WTC11 (cell line): ENCODE measurements around the gene ABHD4. TPM values are rescaled to one million over a fixed set of nuclear protein-coding genes. Genes with fewer than 3 reads are reported as not detected.
"Not testable (repeated sequence)": the region's sequence is repeated elsewhere in the genome, so short reads cannot be mapped to it uniquely, and the experiment has no call there.

Experiments used
- ATAC-seq: fragments of 200-7000 bp; cut with Tn5 transposase; 2 replicates; pipeline ENCODE4 v1.10.0; 2021; ENCODE audit warnings: mild to moderate bottlenecking, moderate library complexity
- CTCF ChIA-PET: fragments of 300-600 bp; sonication (Branson Sonifier 250); formaldehyde crosslinking; loops from one replicate; lab custom pipeline; 2021; ENCODE audit warnings: antibody characterized with exemption; lab: Charles Lee
- POLR2A ChIA-PET: fragments of 350-600 bp; sonication (Branson Sonifier 250); formaldehyde crosslinking; loops from one replicate; lab custom pipeline; 2021; ENCODE audit warnings: antibody characterized with exemption; lab: Charles Lee
- DNase-seq: peaks from one replicate; pipeline ENCODE4 v3.0.0; 2021; ENCODE audit warnings: low spot score
- H3K27ac Mint-ChIP-seq: 2 replicates; pipeline ENCODE4 v1.8.0; 2021; ENCODE audit warnings: mixed read lengths
- H3K27me3 Mint-ChIP-seq: 2 replicates; pipeline ENCODE4 v1.8.0; 2021; ENCODE audit warnings: low read depth, mild to moderate bottlenecking, moderate library complexity, mixed read lengths
- H3K36me3 Mint-ChIP-seq: 2 replicates; pipeline ENCODE4 v1.8.0; 2021; ENCODE audit warnings: mixed read lengths
- H3K4me1 Mint-ChIP-seq: 2 replicates; pipeline ENCODE4 v1.8.0; 2022; ENCODE audit warnings: mixed read lengths
- H3K4me3 Mint-ChIP-seq: 2 replicates; pipeline ENCODE4 v1.8.0; 2021; ENCODE audit warnings: mild to moderate bottlenecking, moderate library complexity, mixed read lengths
- H3K9me3 Mint-ChIP-seq: 2 replicates; pipeline ENCODE4 v1.8.0; 2021; ENCODE audit warnings: mixed read lengths
- AFF4 ChIP-seq: sonication (generic); formaldehyde crosslinking; IDR thresholded peaks from 2 replicates; pipeline ENCODE4 v1.8.1; 2023; ENCODE audit warnings: mild to moderate bottlenecking, missing genetic modification reagents, borderline replicate concordance
- CREB1 ChIP-seq: sonication (generic); formaldehyde crosslinking; IDR thresholded peaks from 2 replicates; pipeline ENCODE4 v1.8.0; 2023; ENCODE audit warnings: mild to moderate bottlenecking, missing genetic modification reagents
- ESRRA ChIP-seq: sonication (generic); formaldehyde crosslinking; IDR thresholded peaks from 2 replicates; pipeline ENCODE4 v1.8.1; 2022; ENCODE audit warnings: mild to moderate bottlenecking, missing genetic modification reagents, borderline replicate concordance
- FOXP1 ChIP-seq: sonication (generic); formaldehyde crosslinking; IDR thresholded peaks from 2 replicates; pipeline ENCODE4 v1.8.0; 2022; ENCODE audit warnings: missing genetic modification reagents, mild to moderate bottlenecking, moderate library complexity, borderline replicate concordance
- IRF1 ChIP-seq: sonication (generic); formaldehyde crosslinking; IDR thresholded peaks from 2 replicates; pipeline ENCODE4 v1.8.0; 2023; ENCODE audit warnings: missing genetic modification reagents
- NFATC4 ChIP-seq: fragments of 250-450 bp; sonication (Bioruptor Pico); IDR thresholded peaks from 2 replicates; pipeline ENCODE4 v1.9.0; 2021; ENCODE audit warnings: mild to moderate bottlenecking
- PREB ChIP-seq: sonication (generic); formaldehyde crosslinking; IDR thresholded peaks from 2 replicates; pipeline ENCODE4 v1.8.1; 2022; ENCODE audit warnings: mild to moderate bottlenecking, missing genetic modification reagents, moderate library complexity, borderline replicate concordance
- SMAD4 ChIP-seq: sonication (generic); formaldehyde crosslinking; IDR thresholded peaks from 2 replicates; pipeline ENCODE4 v1.8.0; 2022; ENCODE audit warnings: mild to moderate bottlenecking, missing genetic modification reagents
- SP1 ChIP-seq: sonication (generic); formaldehyde crosslinking; conservative IDR thresholded peaks from 2 replicates; pipeline ENCODE4 v1.8.1; 2022; ENCODE audit warnings: missing genetic modification reagents
- TCF7 ChIP-seq: sonication (generic); formaldehyde crosslinking; IDR thresholded peaks from 2 replicates; pipeline ENCODE4 v1.8.0; 2022; ENCODE audit warnings: mild to moderate bottlenecking, low read depth, missing genetic modification reagents, moderate library complexity
- USF1 ChIP-seq: sonication (generic); formaldehyde crosslinking; IDR thresholded peaks from 2 replicates; pipeline ENCODE4 v1.8.0; 2022; ENCODE audit warnings: mild to moderate bottlenecking, missing genetic modification reagents
- ZBTB21 ChIP-seq: sonication (generic); formaldehyde crosslinking; IDR thresholded peaks from 2 replicates; pipeline ENCODE4 v1.8.1; 2023; ENCODE audit warnings: mild to moderate bottlenecking, missing genetic modification reagents, borderline replicate concordance
- ZMAT4 ChIP-seq: fragments of 250-450 bp; sonication (Bioruptor Pico); IDR thresholded peaks from 2 replicates; pipeline ENCODE4 v1.9.0; 2021; ENCODE audit warnings: mild to moderate bottlenecking
- ZNF138 ChIP-seq: sonication (generic); formaldehyde crosslinking; conservative IDR thresholded peaks from 2 replicates; pipeline ENCODE4 v1.8.1; 2022; ENCODE audit warnings: mild to moderate bottlenecking, moderate library complexity, missing genetic modification reagents
- ZNF281 ChIP-seq: sonication (generic); formaldehyde crosslinking; IDR thresholded peaks from 2 replicates; pipeline ENCODE4 v1.8.0; 2023; ENCODE audit warnings: mild to moderate bottlenecking, missing genetic modification reagents
- ZNF317 ChIP-seq: sonication (generic); formaldehyde crosslinking; IDR thresholded peaks from 2 replicates; pipeline ENCODE4 v1.8.1; 2023; ENCODE audit warnings: low read depth, mild to moderate bottlenecking, moderate library complexity, missing genetic modification reagents, borderline replicate concordance
- ZNF396 ChIP-seq: fragments of 250-450 bp; sonication (Bioruptor Pico); IDR thresholded peaks from 2 replicates; pipeline ENCODE4 v1.8.0; 2021; ENCODE audit warnings: mild to moderate bottlenecking, moderate library complexity, borderline replicate concordance
- ZNF416 ChIP-seq: fragments of 250-450 bp; sonication (Bioruptor Pico); IDR thresholded peaks from 2 replicates; pipeline ENCODE4 v1.9.0; 2021; ENCODE audit warnings: mild to moderate bottlenecking, inconsistent platforms
- total RNA-seq: library from RNA; stranded (reverse); gene quantifications from 3 replicates; pipeline ENCODE4 v1.2.3, GENCODE V29; 2021

Gene ABHD4
- total RNA-seq, 1 experiment from 2014 or later = 33.9 TPM

GRCh38 chr14:22630486-22630885 lies 32.4 kb downstream of the ABHD4 start:
- H3K36me3 Mint-ChIP-seq = peaks cover 31% of the 10 kb centered on the region
- no peak overlapping the region for H3K27ac Mint-ChIP-seq
- peaks cover 58% of the 10 kb centered on the region for H3K9me3 Mint-ChIP-seq
- H3K4me3 Mint-ChIP-seq = no peak overlapping the region
- CTCF ChIA-PET = no interaction called here
- POLR2A ChIA-PET = no interaction called here
- TF ChIP-seq USF1 (CRISPR knock-in tag) = no peak
- TF ChIP-seq ZMAT4 = no peak
- TF ChIP-seq TCF7 = no peak
- no peak for TF ChIP-seq ZNF138 (CRISPR knock-in tag)
- TF ChIP-seq ZBTB21 (CRISPR knock-in tag) = no peak
- no peak for TF ChIP-seq CREB1 (CRISPR knock-in tag)
- TF ChIP-seq SMAD4 (CRISPR knock-in tag) = no peak
- no peak for TF ChIP-seq ZNF281 (CRISPR knock-in tag)
- TF ChIP-seq ZNF317 (CRISPR knock-in tag) = no peak
- no peak for TF ChIP-seq IRF1
- no peak for TF ChIP-seq AFF4 (CRISPR knock-in tag)
- TF ChIP-seq ZNF416 (CRISPR knock-in tag) = no peak
- TF ChIP-seq FOXP1 = no peak
- TF ChIP-seq SP1 = no peak
- TF ChIP-seq, all 79 proteins: peak for 0
- Mint-ChIP-seq H3K27me3 (peaks cover 6% of the 10 kb centered on the region), H3K4me1 (peaks cover 14% of the 10 kb centered on the region)
- no peak for DNase-seq
- no peak for ATAC-seq

GRCh38 chr14:22634233-22634900 lies 36.3 kb downstream of the ABHD4 start:
- H3K9me3 Mint-ChIP-seq = peaks cover 62% of the 10 kb centered on the region
- TF ChIP-seq ZNF396 (CRISPR knock-in tag) (no peak), NFATC4 (CRISPR knock-in tag) (no peak), PREB (CRISPR knock-in tag) (no peak), ESRRA (CRISPR knock-in tag) (no peak)
- TF ChIP-seq, all 79 proteins: peak for 0
- Mint-ChIP-seq H3K4me3 (no peak overlapping the region), H3K27ac (no peak overlapping the region), H3K36me3 (peaks cover 39% of the 10 kb centered on the region), H3K4me1 (no peaks in the 10 kb centered on the region), H3K27me3 (peaks cover 10% of the 10 kb centered on the region)
- DNase-seq = no peak
- ChIA-PET POLR2A (no interaction called here), CTCF (interaction anchor here (0.8 to 1.1 kb wide), 2 partner anchors 19 to 64 kb away, joined by 3 read pairs; no protein-coding TSS in a partner anchor)
- no peak for ATAC-seq

- CTCF ChIA-PET, DNase-seq, H3K27me3 Mint-ChIP-seq, H3K4me1 Mint-ChIP-seq, H3K4me3 Mint-ChIP-seq, POLR2A ChIA-PET, H3K27ac Mint-ChIP-seq, ATAC-seq: not testable (repeated sequence)
- H3K9me3 Mint-ChIP-seq = peaks cover 47% of the 10 kb centered on the region
- H3K36me3 Mint-ChIP-seq = peaks cover 31% of the 10 kb centered on the region
These were observed 37.9 kb downstream of the ABHD4 start for GRCh38 chr14:22635980-22636379.
